H1 (cell line): ENCODE results near the gene VTN. TPM values are rescaled to one million over a fixed set of nuclear protein-coding genes. Genes with fewer than 3 reads are reported as not detected.

ENCODE experiments used
- CTCF ChIA-PET: fragments of 300-600 bp; sonication (Branson Sonifier 250); formaldehyde crosslinking; loops from one replicate; lab custom pipeline; 2021; ENCODE audit not compliant: partially characterized antibody; lab: Charles Lee
- POLR2A ChIA-PET: fragments of 300-600 bp; sonication (Branson Sonifier 250); formaldehyde crosslinking; loops from one replicate; lab custom pipeline; 2021; ENCODE audit warnings: inconsistent platforms; ENCODE audit not compliant: partially characterized antibody; lab: Charles Lee
- DNase-seq, 2 experiments: peaks; one replicate each; pipeline versions ENCODE4 v3.0.0 to v3.0.0-alpha.2; 2010 to 2022; ENCODE audit warnings: low spot score in 2 of 2, low read depth in 1 of 2, mixed read lengths in 1 of 2
- FAIRE-seq: peaks from 2 replicates; lab custom pipeline; 2011; peaks lifted over from hg19 to GRCh38; lab: Jason Lieb, UNC
- H2AFZ ChIP-seq: 2 replicates; pipeline ENCODE4 v1.8.1; 2012; ENCODE audit warnings: low read length, inconsistent platforms
- H2AK5ac ChIP-seq: 2 replicates; pipeline ENCODE4 v1.6.1; 2013; ENCODE audit warnings: low read depth, low read length
- H2BK120ac ChIP-seq: replicated peaks from 2 replicates; pipeline ENCODE3; 2013; ENCODE audit warnings: low read depth, low read length, inconsistent platforms
- H2BK12ac ChIP-seq: 2 replicates; pipeline ENCODE4 v1.6.1; 2013; ENCODE audit warnings: low read depth, low read length
- H2BK15ac ChIP-seq: 2 replicates; pipeline ENCODE4 v1.6.1; 2013; ENCODE audit warnings: low read length
- H2BK20ac ChIP-seq: 2 replicates; pipeline ENCODE4 v1.6.1; 2013; ENCODE audit warnings: low read length
- H2BK5ac ChIP-seq: 2 replicates; pipeline ENCODE4 v1.6.1; 2013; ENCODE audit warnings: low read depth, low read length
- H3K14ac ChIP-seq: 2 replicates; pipeline ENCODE4 v1.6.1; 2013; ENCODE audit warnings: inconsistent platforms; ENCODE audit not compliant: insufficient read length
- H3K18ac ChIP-seq: 2 replicates; pipeline ENCODE4 v1.6.1; 2013; ENCODE audit warnings: low read length; ENCODE audit errors: extremely low read depth
- H3K23ac ChIP-seq: 2 replicates; pipeline ENCODE4 v1.6.1; 2013; ENCODE audit warnings: inconsistent platforms; ENCODE audit not compliant: insufficient read length
- H3K23me2 ChIP-seq: 2 replicates; pipeline ENCODE4 v1.6.1; 2013; ENCODE audit warnings: low read depth, low read length
- H3K27ac ChIP-seq: 2 replicates; pipeline ENCODE4 v1.6.1; 2011; ENCODE audit warnings: low read depth, low read length, inconsistent platforms
- H3K27me3 ChIP-seq, 4 experiments: replicated peaks in 1 of 4; 1 replicate in 1 of 4; 2 replicates in 3 of 4; pipeline versions ENCODE4 v1.6.1 to v1.8.1; 2011 to 2013; ENCODE audit warnings: low read length in 3 of 4, mild to moderate bottlenecking in 3 of 4, inconsistent platforms in 2 of 4, mixed read lengths in 2 of 4, moderate library complexity in 1 of 4; ENCODE audit not compliant: control insufficient read depth in 3 of 4, insufficient read depth in 3 of 4; ENCODE audit errors: extremely low read depth in 1 of 4
- H3K36me3 ChIP-seq, 4 experiments: 2 replicates each; pipeline versions ENCODE4 v1.6.1 to v1.8.1; 2011 to 2013; ENCODE audit warnings: mild to moderate bottlenecking in 4 of 4, low read length in 3 of 4, moderate library complexity in 2 of 4, control low read depth in 1 of 4, inconsistent platforms in 1 of 4; ENCODE audit not compliant: insufficient read depth in 4 of 4, control insufficient read depth in 2 of 4
- H3K4ac ChIP-seq: replicated peaks from 2 replicates; pipeline ENCODE3; 2013; ENCODE audit warnings: low read length, low read depth, mixed read lengths, inconsistent platforms; ENCODE audit not compliant: insufficient read length
- H3K4me1 ChIP-seq, 4 experiments: replicated peaks in 1 of 4; 1 replicate in 1 of 4; 2 replicates in 3 of 4; pipeline versions ENCODE4 v1.6.1 to v1.8.1; 2011 to 2013; ENCODE audit warnings: low read length in 3 of 4, inconsistent platforms in 2 of 4, mixed read lengths in 1 of 4; ENCODE audit not compliant: insufficient read depth in 4 of 4, control insufficient read depth in 3 of 4
- H3K4me2 ChIP-seq, 2 experiments: 2 replicates each; pipeline versions ENCODE4 v1.6.1 to v1.8.1; 2011 to 2013; ENCODE audit warnings: low read depth in 2 of 2, low read length in 2 of 2, control low read depth in 1 of 2, inconsistent platforms in 1 of 2, mild to moderate bottlenecking in 1 of 2; ENCODE audit not compliant: insufficient read depth in 1 of 2
- H3K4me3 ChIP-seq, 4 experiments: fragments of 200-600, 300-600 bp in 1 of 4; sonication (generic), shearing (Covaris generic), sonication (Bioruptor Twin) in 1 of 4; 2 replicates each; pipeline versions ENCODE4 v1.5.1 to v1.8.1; 2011 to 2016; ENCODE audit warnings: low read length in 4 of 4, low read depth in 3 of 4, control low read depth in 2 of 4, inconsistent platforms in 2 of 4, mild to moderate bottlenecking in 2 of 4, mixed read lengths in 1 of 4, moderate library complexity in 1 of 4; ENCODE audit not compliant: insufficient read depth in 2 of 4; ENCODE audit errors: extremely low read depth in 1 of 4
- H3K56ac ChIP-seq: replicated peaks from 2 replicates; pipeline ENCODE3; 2013; ENCODE audit warnings: low read depth, mild to moderate bottlenecking, mixed read lengths, low read length, inconsistent platforms; ENCODE audit not compliant: insufficient read length
- H3K79me1 ChIP-seq: 2 replicates; pipeline ENCODE4 v1.6.1; 2013; ENCODE audit warnings: low read depth, low read length, control low read depth
- H3K79me2 ChIP-seq, 2 experiments: 2 replicates each; pipeline versions ENCODE4 v1.6.1 to v1.8.1; 2012 to 2013; ENCODE audit warnings: low read length in 2 of 2, mild to moderate bottlenecking in 2 of 2, inconsistent platforms in 1 of 2; ENCODE audit not compliant: insufficient read depth in 2 of 2, control insufficient read depth in 1 of 2
- H3K9ac ChIP-seq, 4 experiments: replicated peaks in 1 of 4; 1 replicate in 1 of 4; 2 replicates in 3 of 4; pipeline versions ENCODE4 v1.6.1 to v1.8.1; 2011 to 2013; ENCODE audit warnings: low read depth in 3 of 4, low read length in 3 of 4, control low read depth in 2 of 4, mild to moderate bottlenecking in 2 of 4, moderate library complexity in 2 of 4, inconsistent platforms in 1 of 4; ENCODE audit errors: extremely low read depth in 1 of 4
- H3K9me3 ChIP-seq, 2 experiments: 2 replicates each; pipeline versions ENCODE4 v1.6.1 to v1.8.1; 2012 to 2013; ENCODE audit warnings: mild to moderate bottlenecking in 2 of 2, moderate library complexity in 2 of 2, control low read depth in 1 of 2, inconsistent platforms in 1 of 2, low read depth in 1 of 2, low read length in 1 of 2, mixed read lengths in 1 of 2; ENCODE audit not compliant: insufficient read depth in 2 of 2
- H4K20me1 ChIP-seq, 2 experiments: replicated peaks in 1 of 2; 2 replicates each; pipeline versions ENCODE3 to v1.8.1; 2011 to 2013; ENCODE audit warnings: inconsistent platforms in 2 of 2, low read length in 2 of 2, mild to moderate bottlenecking in 1 of 2; ENCODE audit not compliant: insufficient read depth in 2 of 2, control insufficient read depth in 1 of 2
- H4K5ac ChIP-seq: 2 replicates; pipeline ENCODE4 v1.6.1; 2013; ENCODE audit warnings: low read length, low read depth, mixed read lengths, inconsistent platforms; ENCODE audit not compliant: insufficient read length
- H4K8ac ChIP-seq: 2 replicates; pipeline ENCODE4 v1.8.0; 2013; ENCODE audit warnings: mild to moderate bottlenecking, moderate library complexity, low read length, inconsistent platforms; ENCODE audit not compliant: insufficient read depth; ENCODE audit errors: extremely low read depth
- H4K91ac ChIP-seq: replicated peaks from 2 replicates; pipeline ENCODE3; 2013; ENCODE audit warnings: low read length, mixed read lengths, inconsistent platforms; ENCODE audit not compliant: insufficient read length
- BCL11A ChIP-seq, 2 experiments: IDR thresholded peaks; one replicate each; pipeline ENCODE4 v1.6.1; 2011; ENCODE audit warnings: low read depth in 2 of 2, low read length in 2 of 2, mild to moderate bottlenecking in 2 of 2
- CBX5 ChIP-seq: fragments of 300-800, 300-1000 bp; sonication (generic); IDR thresholded peaks from 2 replicates; pipeline ENCODE4 v1.7.1; 2016; ENCODE audit warnings: antibody characterized with exemption, low read length, low read depth
- CHD2 ChIP-seq: IDR thresholded peaks from 2 replicates; pipeline ENCODE4 v1.6.1; 2012; ENCODE audit warnings: low read length, improper control_type of control experiment
- EGR1 ChIP-seq: IDR thresholded peaks from 2 replicates; pipeline ENCODE4 v1.6.1; 2011; ENCODE audit warnings: low read depth, low read length, borderline replicate concordance
- FOSL1 ChIP-seq: IDR thresholded peaks from 2 replicates; pipeline ENCODE4 v1.6.1; 2011; ENCODE audit warnings: mild to moderate bottlenecking, low read depth, low read length, moderate library complexity; ENCODE audit not compliant: insufficient read depth
- KDM1A ChIP-seq: fragments of 200-600, 300-600 bp; sonication (generic); IDR thresholded peaks from 2 replicates; pipeline ENCODE4 v1.7.1; 2016; ENCODE audit warnings: mild to moderate bottlenecking, low read length, borderline replicate concordance
- KDM4A ChIP-seq: IDR thresholded peaks from one replicate; pipeline ENCODE4 v1.7.1; 2012; ENCODE audit warnings: low read depth, mild to moderate bottlenecking, moderate library complexity, low read length, inconsistent platforms; ENCODE audit not compliant: severe bottlenecking
- POLR2A ChIP-seq, 2 experiments: IDR thresholded peaks; 1 replicate in 1 of 2; 2 replicates in 1 of 2; pipeline ENCODE4 v1.6.1; 2011; ENCODE audit warnings: low read depth in 2 of 2, low read length in 2 of 2, mild to moderate bottlenecking in 2 of 2; ENCODE audit errors: control extremely low read depth in 1 of 2
- RAD21 ChIP-seq, 2 experiments: IDR thresholded peaks in 1 of 2; conservative IDR thresholded peaks in 1 of 2; 2 replicates each; pipeline ENCODE4 v1.6.1; 2011; ENCODE audit warnings: low read depth in 2 of 2, low read length in 2 of 2, improper control_type of control experiment in 1 of 2, inconsistent platforms in 1 of 2, mild to moderate bottlenecking in 1 of 2, moderate library complexity in 1 of 2
- RBBP5 ChIP-seq: IDR thresholded peaks from 2 replicates; pipeline ENCODE4 v1.7.1; 2012; ENCODE audit warnings: low read depth, mild to moderate bottlenecking, inconsistent platforms, low read length, moderate library complexity, borderline replicate concordance
- RNF2 ChIP-seq: fragments of 200-900, 300-1000 bp; sonication (generic); IDR thresholded peaks from 2 replicates; pipeline ENCODE4 v1.7.1; 2016; ENCODE audit warnings: borderline replicate concordance, low read depth, mild to moderate bottlenecking, antibody characterized with exemption, low read length; ENCODE audit not compliant: poor library complexity, severe bottlenecking; ENCODE audit errors: missing control alignments
- WGBS, 2 experiments: shearing (Covaris generic) in 1 of 2; methylation state at CpG; one replicate each; pipeline versions ENCODE4 v1.1.6 to v1.1.7; 2013 to 2015; ENCODE audit warnings: low lambda C conversion rate in 2 of 2, mixed read lengths in 2 of 2, inconsistent platforms in 1 of 2, low coverage in 1 of 2, missing lambda C conversion rate in 1 of 2; ENCODE audit not compliant: insufficient replicate concordance in 2 of 2, insufficient coverage in 1 of 2, insufficient read length in 1 of 2; ENCODE audit errors: extremely low coverage in 1 of 2, missing lambda C conversion rate in 1 of 2; 5-methylcytosine and 5-hydroxymethylcytosine counted together
- polyA plus RNA-seq, 7 experiments: library from polyadenylated mRNA; depleted of rRNA in 3 of 7; stranded (reverse) in 5 of 7; unstranded in 2 of 7; fragments of >200 nt in 5 of 7; fragments of 200-250 nt in 2 of 7; gene quantifications; 1 replicate in 5 of 7; 2 replicates in 1 of 7; 4 replicates in 1 of 7; pipeline versions ENCODE4 v1.2.1 to v1.2.3, GENCODE V29; 2011 to 2013; ENCODE audit warnings: missing spikeins in 2 of 7, mixed read lengths in 2 of 7
- total RNA-seq: library from RNA; stranded (reverse); fragmentation: NEBNext Ultra II Directional; extraction: Animal tissue kit (Norgen Biotek cat#: 25700); gene quantifications from 2 replicates; pipeline ENCODE4 v1.2.1, GENCODE V29; 2021

The VTN gene
- total and polyA plus RNA-seq, 2 of the 8 experiments (the other 6 are each of a cell fraction or from before 2014, with no cell fraction given): 0.18 TPM; not detected in 1

- Histone ChIP-seq H3K18ac (no peak within 1 kb of the TSS; the same call in 1 of the 2 replicates), H3K9ac (peak within 1 kb of the TSS; percentile 70 to 90 (median 83)), H3K4me2 (peak within 1 kb of the TSS; percentile 90 to 91), H3K23me2 (peaks cover 10% of the 10 kb centered on the region; the same call in 1 of the 2 replicates), H4K8ac (peak within 1 kb of the TSS; percentile 72; the same call in 1 of the 2 replicates), H3K56ac (peak within 1 kb of the TSS; percentile 38), H4K20me1 (peaks cover 5% of the 10 kb centered on the region in 2 experiments), H3K79me2 (peaks cover 0 to 13% of the 10 kb centered on the region in 2 experiments; a peak in 2 of 4 replicates), H3K27ac (peak within 1 kb of the TSS; percentile 72), H3K23ac (no peak within 1 kb of the TSS), H2BK5ac (peak within 1 kb of the TSS; percentile 77), H3K4me3 (peak within 1 kb of the TSS; percentile 87 to 95 (median 92)), H3K79me1 (peaks cover 16% of the 10 kb centered on the region), H3K36me3 (no peaks in the 10 kb centered on the region), H3K4me1 (peaks cover 0 to 10% (median 8%) of the 10 kb centered on the region in 4 experiments; a peak in 6 of 7 replicates), H4K5ac (no peak within 1 kb of the TSS), H3K9me3 (no peaks in the 10 kb centered on the region), H3K27me3 (no peaks in the 10 kb centered on the region), H2BK20ac (no peak within 1 kb of the TSS), H4K91ac (peak within 1 kb of the TSS; percentile 38), H2BK120ac (no peak within 1 kb of the TSS), H3K14ac (no peak within 1 kb of the TSS), H2AK5ac (no peak within 1 kb of the TSS), H2BK12ac (no peak within 1 kb of the TSS), H2BK15ac (no peak within 1 kb of the TSS), H3K4ac (no peak within 1 kb of the TSS), H2AFZ (peak within 1 kb of the TSS; percentile 70)
- DNase-seq (peak; percentile 94 to 100), FAIRE-seq (peak; percentile 57)
- ChIA-PET CTCF (interaction anchor here (0.7 to 1.9 kb wide), 11 partner anchors 10 to 85 kb away, joined by 3 to 7 read pairs (median 4); partner anchors contain the start of gene VTN), POLR2A (interaction anchor here (0.9 to 2.9 kb wide), 15 partner anchors 9 to 275 kb away, joined by 3 to 19 read pairs (median 8); partner anchors contain the start of genes POLDIP2, SEBOX and TMEM97)
- 1% methylated on average over 52 of the region's 62 CpGs; no CpG with 5 or more reads in 1 of the 2 experiments for WGBS, 2 experiments
- TF ChIP-seq CBX5 (no peak), RBBP5 (no peak; the same call in 1 of the 2 replicates), RNF2 (no peak), EGR1 (peak; percentile 88), CHD2 (peak; percentile 91), BCL11A (IDR thresholded peaks at IDR 0.05; ENCODE audit: low read depth in 2 of 2, low read length in 2 of 2) (no peak), FOSL1 (no peak), POLR2A (IDR thresholded peaks at IDR 0.05; ENCODE audit: control extremely low read depth in 1 of 2, low read depth in 2 of 2, low read length in 2 of 2) (peak in 1 of 2 experiments; percentile 64; a peak in 2 of 3 replicates), RAD21 (IDR thresholded peaks at IDR 0.05 in 1 of 2, conservative IDR thresholded peaks at IDR 0.05 in 1 of 2; ENCODE audit: low read depth in 2 of 2, low read length in 2 of 2) (no peak), KDM1A (no peak), KDM4A (peak; percentile 83)
These were observed 34.7 kb downstream of the VTN start, which contains the start of the genes IFT20 and TNFAIP1 for GRCh38 chr17:28335201-28335958. Gene IFT20 (minus strand): TSS chr17:28335472. CDS start chr17:28331985, 3,487 bp downstream. Gene TNFAIP1 (plus strand): TSS chr17:28335761. CDS start chr17:28339522, 3,761 bp downstream.
